Iris pigment epithelial cell (primary cell): ENCODE measurements around the gene RPS6KA2.
A peak's percentile ranks its signal among the peaks of the same experiment; 100 is the strongest.
"Not testable (repeated sequence)": the region's sequence is repeated elsewhere in the genome, so short reads cannot be mapped to it uniquely, and the experiment has no call there.

ENCODE experiments used
- DNase-seq: peaks from one replicate; pipeline ENCODE4 v3.0.0-alpha.2; 2011; ENCODE audit warnings: low read depth

Gene RPS6KA2

DNA sequence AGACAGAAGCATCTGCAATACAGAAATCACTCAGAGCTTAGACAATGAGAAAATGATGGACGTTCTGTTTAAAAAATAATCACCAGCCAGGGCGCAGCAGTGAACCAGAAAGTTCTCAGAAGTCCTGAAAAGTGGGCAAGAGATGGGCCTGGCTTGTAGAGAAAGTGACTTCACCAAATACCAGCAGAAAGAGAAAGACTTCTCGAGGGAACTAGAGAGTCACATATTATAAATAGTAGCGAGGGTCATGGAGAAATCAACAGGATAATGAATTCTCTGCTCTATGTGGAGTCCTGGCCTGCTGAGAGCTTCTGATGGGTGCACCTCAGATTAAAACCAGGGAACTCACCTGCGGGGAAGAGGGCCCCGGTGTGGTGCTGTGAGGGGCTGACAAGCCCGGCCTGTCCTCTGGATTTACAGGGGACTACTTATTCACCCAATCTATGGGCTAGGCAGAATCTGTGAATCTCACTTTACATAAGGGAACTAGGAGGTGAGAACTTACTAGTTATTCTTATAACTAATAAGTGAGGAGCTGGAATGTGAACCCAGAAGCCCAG is 35.0 kb downstream of the RPS6KA2 start:
- no peak for DNase-seq

GRCh38 chr6:166591026-166591425 is 36.0 kb downstream of the RPS6KA2 start:
- DNase-seq = no peak

DNA sequence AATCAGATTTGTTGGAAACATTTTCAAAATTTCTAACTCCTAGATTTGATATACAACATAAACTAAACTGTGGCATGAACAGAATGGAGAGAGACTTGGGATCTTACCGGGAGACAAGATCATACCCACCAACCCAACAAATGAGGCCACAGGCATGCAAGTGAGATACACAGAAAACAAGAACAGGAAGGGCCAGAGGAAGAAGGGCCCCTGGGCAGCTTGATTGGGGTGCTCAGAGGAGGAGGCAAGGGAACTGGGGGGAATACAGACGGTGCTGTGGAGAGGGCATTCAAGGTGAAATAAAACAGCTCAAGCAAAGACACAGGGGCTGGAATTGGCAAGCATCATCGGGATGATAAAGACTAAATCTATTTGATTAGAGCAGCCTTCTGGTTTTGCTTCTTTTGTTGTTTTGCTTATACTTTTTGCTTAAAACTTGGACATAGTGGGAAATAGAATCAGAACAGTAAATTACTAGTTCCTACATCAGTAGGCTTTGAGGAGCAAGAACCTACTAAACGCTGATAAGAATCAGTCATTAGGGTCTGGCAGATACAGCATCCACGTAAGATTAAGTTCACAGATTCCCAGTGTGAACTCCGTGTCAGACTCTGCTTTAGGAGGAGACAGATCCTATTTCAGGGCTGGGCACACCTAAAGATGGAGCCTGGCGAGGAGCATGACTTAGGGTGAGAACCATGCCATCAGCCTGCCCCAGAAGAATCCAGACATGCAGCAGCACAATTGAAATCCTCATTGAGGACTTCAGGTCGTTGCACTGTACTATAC is 37.1 kb downstream of the RPS6KA2 start:
- peak; percentile 36 for DNase-seq

- DNase-seq = no peak
Observed at GRCh38 chr6:166589337-166589731, 37.7 kb downstream of the RPS6KA2 start.

- peak; percentile 92 for DNase-seq
Observed at GRCh38 chr6:166588691-166589336, 38.2 kb downstream of the RPS6KA2 start.

GRCh38 chr6:166587631-166588413 is 39.2 kb downstream of the RPS6KA2 start:
- no peak for DNase-seq

DNA sequence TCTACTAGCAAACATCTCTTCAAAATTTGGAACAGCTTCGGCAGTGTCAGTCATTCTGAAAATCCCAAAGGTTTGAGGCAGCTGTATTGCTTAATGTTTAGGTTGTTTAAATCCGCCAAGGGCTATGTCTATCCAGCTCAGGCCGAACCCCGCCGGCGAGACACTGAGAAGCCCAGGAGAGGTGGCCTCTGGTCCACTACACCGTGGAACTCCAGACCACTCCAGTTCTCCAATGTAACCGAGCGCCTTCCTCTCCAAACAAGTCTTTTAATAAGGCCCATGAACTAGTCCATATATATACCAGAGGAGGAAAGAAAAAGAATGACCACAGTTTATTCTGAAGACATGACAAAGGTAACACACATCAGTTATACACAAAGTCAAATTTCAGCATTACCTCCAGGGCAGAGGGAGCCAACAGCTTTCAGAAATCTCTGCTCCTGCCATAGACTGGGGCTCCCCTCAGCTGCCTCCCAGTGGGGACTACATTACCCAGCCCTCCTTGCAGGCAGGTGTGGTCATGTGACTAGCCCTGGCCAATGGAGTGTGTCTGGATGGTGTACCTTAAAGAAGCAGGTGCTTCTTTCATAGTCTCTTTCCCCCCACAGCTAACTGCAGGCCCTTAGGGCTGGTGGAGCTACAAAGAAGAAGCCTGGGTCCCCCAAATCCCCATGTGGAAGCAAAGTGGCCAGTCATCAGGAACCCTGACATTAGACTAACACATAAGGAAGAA is 40.5 kb downstream of the RPS6KA2 start, which contains the start of gene RAMACL:
TSS of gene RAMACL (minus strand) at position 255 of the 733 bp plus-strand sequence. CDS start at position 54, 201 bp downstream.
- DNase-seq = no peak

GRCh38 chr6:166584853-166585429 is 42.1 kb downstream of the RPS6KA2 start:
- no peak for DNase-seq

- no peak for DNase-seq
Observed at GRCh38 chr6:166584155-166584554, 42.9 kb downstream of the RPS6KA2 start.

DNA sequence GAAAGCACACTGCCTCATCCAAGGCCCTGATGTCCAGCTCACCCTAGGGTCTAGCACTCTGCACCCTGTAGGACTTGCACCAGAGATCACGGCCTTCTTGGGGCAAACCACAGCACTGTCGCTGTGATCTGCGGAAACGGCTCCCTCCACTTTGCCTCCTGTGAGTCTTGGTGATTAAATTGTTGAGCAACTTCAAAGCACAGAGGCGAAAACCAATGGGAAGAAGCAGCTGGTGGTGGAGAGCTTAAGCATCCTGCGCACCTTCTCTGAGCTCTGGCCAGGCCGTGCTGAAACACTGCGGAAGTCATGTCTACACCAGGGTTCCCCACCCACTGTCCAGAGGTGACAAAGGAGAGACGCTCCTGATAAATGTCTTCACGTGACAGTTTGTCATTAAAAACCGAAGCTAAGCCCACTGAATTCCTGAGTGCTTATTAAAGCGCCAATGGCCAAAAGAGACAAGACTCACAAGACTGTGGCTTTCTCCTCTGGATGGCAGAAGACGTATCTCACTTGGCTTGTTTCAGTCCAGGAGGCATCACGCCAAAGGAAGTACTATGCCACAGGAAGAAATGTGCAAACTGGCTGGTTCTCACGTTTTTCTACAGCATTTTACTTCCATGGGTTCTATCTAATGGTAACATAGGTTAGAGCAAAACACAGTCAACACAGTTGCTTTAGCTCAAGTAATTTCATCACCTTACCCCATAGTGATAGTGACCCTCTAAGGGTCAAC is 43.7 kb downstream of the RPS6KA2 start:
- no peak for DNase-seq

DNA sequence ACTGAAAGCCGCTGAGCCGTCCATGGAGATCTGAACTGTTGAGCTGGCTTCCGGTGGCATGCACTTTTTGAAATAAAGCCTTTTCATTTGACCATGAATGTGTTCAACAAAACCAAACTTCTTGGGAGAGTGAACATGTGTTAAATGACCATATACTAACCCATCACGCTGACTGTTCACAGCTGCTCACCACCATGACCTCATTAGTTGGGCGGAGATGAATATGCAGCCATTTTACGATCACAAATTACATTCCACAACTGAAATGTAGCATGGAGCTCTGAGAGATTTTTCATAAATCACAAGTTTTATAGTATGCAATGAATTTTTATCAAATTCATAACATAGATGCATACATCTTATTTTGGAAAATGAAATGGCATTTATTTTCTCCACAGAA is 44.8 kb downstream of the RPS6KA2 start:
- DNase-seq = no peak

GRCh38 chr6:166581801-166582200 is 45.2 kb downstream of the RPS6KA2 start:
- DNase-seq = not testable (repeated sequence)

- no peak for DNase-seq
Observed at GRCh38 chr6:166581091-166581511, 46.0 kb downstream of the RPS6KA2 start.

- no peak for DNase-seq
Observed at GRCh38 chr6:166580076-166581050, 46.7 kb downstream of the RPS6KA2 start.

GRCh38 chr6:166579237-166579850 is 47.7 kb downstream of the RPS6KA2 start:
- no peak for DNase-seq

- DNase-seq = no peak
Observed at GRCh38 chr6:166578536-166579236, 48.4 kb downstream of the RPS6KA2 start.

DNA sequence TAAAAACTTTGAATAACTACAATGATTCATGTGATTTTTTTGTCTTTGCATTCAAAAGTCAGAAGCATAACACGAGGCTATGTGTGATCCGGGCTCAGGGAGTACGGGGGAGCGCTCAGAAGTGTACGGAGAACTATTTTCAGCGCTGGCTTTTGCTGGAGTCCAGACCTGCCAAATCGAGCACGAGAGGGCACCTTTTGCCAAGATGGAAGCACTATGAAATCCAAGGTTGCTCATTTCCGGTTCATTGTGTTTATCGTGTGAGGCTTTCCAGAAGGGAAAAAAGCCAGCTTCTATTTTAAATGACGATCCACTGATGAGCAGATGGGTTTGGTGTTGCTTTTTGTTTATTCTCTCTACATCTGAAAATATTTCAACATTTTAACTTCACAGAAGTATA is 51.8 kb downstream of the RPS6KA2 start:
- no peak for DNase-seq

- DNase-seq = no peak
Observed at GRCh38 chr6:166573511-166574216, 53.4 kb downstream of the RPS6KA2 start.
